Panc1 (cell line): ENCODE data around the gene SND1.

Source experiments
- CTCF ChIP-seq: fragments of 450-650 bp; IDR thresholded peaks from 2 replicates; pipeline ENCODE4 v1.5.1; 2017; ENCODE audit warnings: mild to moderate bottlenecking
- POLR2AphosphoS5 ChIP-seq: IDR thresholded peaks from 2 replicates; pipeline ENCODE4 v1.6.1; 2012; ENCODE audit warnings: mild to moderate bottlenecking, low read depth, low read length, moderate library complexity
- SIN3A ChIP-seq: IDR thresholded peaks from 2 replicates; pipeline ENCODE4 v1.6.1; 2012; ENCODE audit warnings: low read depth, mild to moderate bottlenecking, low read length, moderate library complexity, borderline replicate concordance; ENCODE audit not compliant: insufficient read depth
- TCF7L2 ChIP-seq: IDR thresholded peaks from 2 replicates; pipeline ENCODE4 v1.6.1; 2011; ENCODE audit warnings: mild to moderate bottlenecking, low read depth, low read length, inconsistent platforms
- TF ChIP-seq, protein P1 (sequence below), 2 experiments: IDR thresholded peaks; 2 replicates each; pipeline ENCODE4 v1.6.1; 2011 to 2012; ENCODE audit warnings: low read depth in 2 of 2, control low read depth in 1 of 2, low read length in 1 of 2, mild to moderate bottlenecking in 1 of 2, moderate library complexity in 1 of 2; ENCODE audit not compliant: insufficient read depth in 1 of 2

DNA sequence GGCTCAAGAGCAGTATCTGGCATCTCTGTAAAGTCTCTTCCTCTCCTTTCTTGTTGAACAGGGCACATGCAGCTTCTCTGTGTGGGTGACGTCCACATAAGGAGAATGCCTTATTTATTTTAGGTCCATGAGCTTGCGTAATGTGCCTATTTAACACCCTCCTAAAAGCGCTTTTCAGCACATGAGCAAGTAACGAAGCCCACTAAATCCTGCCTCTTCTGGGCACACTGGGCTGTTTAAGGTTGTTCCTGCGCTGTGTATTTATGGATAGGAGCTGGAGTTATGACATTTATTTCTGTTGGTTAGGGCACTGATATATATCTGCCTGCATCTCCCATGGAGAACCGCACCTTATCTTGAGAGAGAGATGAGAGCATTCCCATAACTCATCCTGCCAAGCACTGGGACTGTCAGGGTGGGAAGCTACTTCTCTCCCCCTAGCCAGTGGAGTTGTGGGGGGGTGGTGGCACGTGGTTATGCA, 303.1 kb downstream of the SND1 start:
- no peak for TF ChIP-seq CTCF
- TF ChIP-seq, protein P1, sequence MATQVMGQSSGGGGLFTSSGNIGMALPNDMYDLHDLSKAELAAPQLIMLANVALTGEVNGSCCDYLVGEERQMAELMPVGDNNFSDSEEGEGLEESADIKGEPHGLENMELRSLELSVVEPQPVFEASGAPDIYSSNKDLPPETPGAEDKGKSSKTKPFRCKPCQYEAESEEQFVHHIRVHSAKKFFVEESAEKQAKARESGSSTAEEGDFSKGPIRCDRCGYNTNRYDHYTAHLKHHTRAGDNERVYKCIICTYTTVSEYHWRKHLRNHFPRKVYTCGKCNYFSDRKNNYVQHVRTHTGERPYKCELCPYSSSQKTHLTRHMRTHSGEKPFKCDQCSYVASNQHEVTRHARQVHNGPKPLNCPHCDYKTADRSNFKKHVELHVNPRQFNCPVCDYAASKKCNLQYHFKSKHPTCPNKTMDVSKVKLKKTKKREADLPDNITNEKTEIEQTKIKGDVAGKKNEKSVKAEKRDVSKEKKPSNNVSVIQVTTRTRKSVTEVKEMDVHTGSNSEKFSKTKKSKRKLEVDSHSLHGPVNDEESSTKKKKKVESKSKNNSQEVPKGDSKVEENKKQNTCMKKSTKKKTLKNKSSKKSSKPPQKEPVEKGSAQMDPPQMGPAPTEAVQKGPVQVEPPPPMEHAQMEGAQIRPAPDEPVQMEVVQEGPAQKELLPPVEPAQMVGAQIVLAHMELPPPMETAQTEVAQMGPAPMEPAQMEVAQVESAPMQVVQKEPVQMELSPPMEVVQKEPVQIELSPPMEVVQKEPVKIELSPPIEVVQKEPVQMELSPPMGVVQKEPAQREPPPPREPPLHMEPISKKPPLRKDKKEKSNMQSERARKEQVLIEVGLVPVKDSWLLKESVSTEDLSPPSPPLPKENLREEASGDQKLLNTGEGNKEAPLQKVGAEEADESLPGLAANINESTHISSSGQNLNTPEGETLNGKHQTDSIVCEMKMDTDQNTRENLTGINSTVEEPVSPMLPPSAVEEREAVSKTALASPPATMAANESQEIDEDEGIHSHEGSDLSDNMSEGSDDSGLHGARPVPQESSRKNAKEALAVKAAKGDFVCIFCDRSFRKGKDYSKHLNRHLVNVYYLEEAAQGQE (IDR thresholded peaks at IDR 0.05; ENCODE audit: insufficient read depth in 1 of 2, low read depth in 2 of 2, low read length in 1 of 2) = no peak
- no peak for TF ChIP-seq POLR2AphosphoS5
- TF ChIP-seq TCF7L2 = no peak
- no peak for TF ChIP-seq SIN3A
